ENCODE results near the gene IZUMO1R. TPM values are rescaled to one million over a fixed set of nuclear protein-coding genes. Genes with fewer than 3 reads are reported as not detected.

IZUMO1R gene
- total RNA-seq, 2 donors from 2014 or later: not detected

- TF ChIP-seq CTCF (IDR thresholded peaks at IDR 0.05): no peak
- no peak overlapping the region for H3K4me3 ChIP-seq
- no peaks in the 10 kb centered on the region for H3K27me3 ChIP-seq (replicated peaks; ENCODE audit: insufficient read depth)
- no peak for DNase-seq (ENCODE audit: low spot score)
- no peak for ATAC-seq (ENCODE audit: insufficient number of reproducible peaks, low FRiP score, low read depth)
- H3K9me3 ChIP-seq: no peaks in the 10 kb centered on the region
- no peak overlapping the region for H3K27ac ChIP-seq
- no peaks in the 10 kb centered on the region for H3K36me3 ChIP-seq
- peaks cover 2 to 3% of the 10 kb centered on the region in 2 donors for H3K4me1 ChIP-seq (ENCODE audit: control insufficient read depth in 1 of 2, low read depth in 2 of 2)
These were observed 6.0 kb downstream of the IZUMO1R start for GRCh38 chr11:94310191-94310875.

- Histone ChIP-seq H3K36me3 (no peaks in the 10 kb centered on the region), H3K27ac (no peak overlapping the region), H3K4me1 (ENCODE audit: control insufficient read depth in 1 of 2, low read depth in 2 of 2) (no peaks in the 10 kb centered on the region), H3K9me3 (no peaks in the 10 kb centered on the region), H3K27me3 (replicated peaks; ENCODE audit: insufficient read depth) (no peaks in the 10 kb centered on the region), H3K4me3 (no peak overlapping the region)
- TF ChIP-seq CTCF (IDR thresholded peaks at IDR 0.05): no peak
- DNase-seq (ENCODE audit: low spot score): no peak
- no peak for ATAC-seq (ENCODE audit: insufficient number of reproducible peaks, low FRiP score, low read depth)
These were observed 8.0 kb downstream of the IZUMO1R start for GRCh38 chr11:94312339-94312738.

- TF ChIP-seq CTCF (IDR thresholded peaks at IDR 0.05): no peak
- no peak for DNase-seq (ENCODE audit: low spot score)
- Histone ChIP-seq H3K9me3 (no peaks in the 10 kb centered on the region), H3K27me3 (replicated peaks; ENCODE audit: insufficient read depth) (no peaks in the 10 kb centered on the region), H3K36me3 (no peaks in the 10 kb centered on the region), H3K27ac (no peak overlapping the region), H3K4me1 (ENCODE audit: control insufficient read depth in 1 of 2, low read depth in 2 of 2) (no peaks in the 10 kb centered on the region), H3K4me3 (no peak overlapping the region)
- no peak for ATAC-seq (ENCODE audit: insufficient number of reproducible peaks, low FRiP score, low read depth)
These were observed 9.7 kb downstream of the IZUMO1R start for GRCh38 chr11:94314064-94314463.

- Histone ChIP-seq H3K9me3 (no peaks in the 10 kb centered on the region), H3K27ac (no peak overlapping the region), H3K27me3 (replicated peaks; ENCODE audit: insufficient read depth) (no peaks in the 10 kb centered on the region), H3K4me1 (ENCODE audit: control insufficient read depth in 1 of 2, low read depth in 2 of 2) (no peaks in the 10 kb centered on the region), H3K36me3 (no peaks in the 10 kb centered on the region), H3K4me3 (no peak overlapping the region)
- TF ChIP-seq CTCF (IDR thresholded peaks at IDR 0.05): no peak
- ATAC-seq (ENCODE audit: insufficient number of reproducible peaks, low FRiP score, low read depth) (no peak), DNase-seq (ENCODE audit: low spot score) (no peak)
These were observed 11.3 kb downstream of the IZUMO1R start for GRCh38 chr11:94315664-94316063.

- no peaks in the 10 kb centered on the region for H3K4me1 ChIP-seq (ENCODE audit: control insufficient read depth in 1 of 2, low read depth in 2 of 2)
- H3K4me3 ChIP-seq: no peak overlapping the region
- DNase-seq (ENCODE audit: low spot score) (no peak), ATAC-seq (ENCODE audit: insufficient number of reproducible peaks, low FRiP score, low read depth) (no peak)
- H3K36me3 ChIP-seq: no peaks in the 10 kb centered on the region
- no peak for TF ChIP-seq CTCF (IDR thresholded peaks at IDR 0.05)
- H3K27ac ChIP-seq: no peak overlapping the region
- H3K27me3 ChIP-seq (replicated peaks; ENCODE audit: insufficient read depth): no peaks in the 10 kb centered on the region
- H3K9me3 ChIP-seq: peaks cover 3% of the 10 kb centered on the region
These were observed 18.1 kb downstream of the IZUMO1R start for GRCh38 chr11:94322501-94322900.
